Measurements from ENCODE around the gene ARHGAP31.
"Not testable (repeated sequence)": the region's sequence is repeated elsewhere in the genome, so short reads cannot be mapped to it uniquely, and the experiment has no call there.

GRCh38 chr3:119371786-119372185 lies 77.6 kb downstream of the ARHGAP31 start:
- not testable (repeated sequence) for TF ChIP-seq POLR2A, CTCF (IDR thresholded peaks at IDR 0.05)

Measured in stomach (tissue), 4 donors.